Activated T-helper 1 cell treated with anti-CD3 and anti-CD28 coated beads, Interleukin-12 subunit alpha, Interleukin-12 subunit beta, Interleukin-2, Interleukin-4 antibody, amounts not matched to agents 30 ng/mL and 10 ng/mL and 1 ng/mL, durations not matched to agents 14 hours and 24 hours and 36 hours (primary cell): ENCODE data around the gene SETD7. TPM values are rescaled to one million over a fixed set of nuclear protein-coding genes. Genes with fewer than 3 reads are reported as not detected.

ENCODE experiments used
- total RNA-seq: library from RNA; stranded (reverse); gene quantifications from 2 replicates; pipeline ENCODE4 v1.2.3, GENCODE V29; 2022

The SETD7 gene
- total RNA-seq, 1 donor from 2014 or later, result 17.4 TPM

Other genes starting within 250 kb of the SETD7 start
- gene RAB33B, start 102.1 kb downstream of the SETD7 start, total RNA-seq, result 4.8 and 5.2 TPM in 2 replicates
- gene MGST2, start 109.6 kb upstream of the SETD7 start, total RNA-seq, result 22.4 and 23.0 TPM in 2 replicates